ENCODE measurements around the gene NADSYN1. TPM values are rescaled to one million over a fixed set of nuclear protein-coding genes. Genes with fewer than 3 reads are reported as not detected.
A peak's percentile ranks its signal among the peaks of the same experiment; 100 is the strongest.

The NADSYN1 gene
- polyA plus RNA-seq, 1 donor, result 78.4 TPM

DNA sequence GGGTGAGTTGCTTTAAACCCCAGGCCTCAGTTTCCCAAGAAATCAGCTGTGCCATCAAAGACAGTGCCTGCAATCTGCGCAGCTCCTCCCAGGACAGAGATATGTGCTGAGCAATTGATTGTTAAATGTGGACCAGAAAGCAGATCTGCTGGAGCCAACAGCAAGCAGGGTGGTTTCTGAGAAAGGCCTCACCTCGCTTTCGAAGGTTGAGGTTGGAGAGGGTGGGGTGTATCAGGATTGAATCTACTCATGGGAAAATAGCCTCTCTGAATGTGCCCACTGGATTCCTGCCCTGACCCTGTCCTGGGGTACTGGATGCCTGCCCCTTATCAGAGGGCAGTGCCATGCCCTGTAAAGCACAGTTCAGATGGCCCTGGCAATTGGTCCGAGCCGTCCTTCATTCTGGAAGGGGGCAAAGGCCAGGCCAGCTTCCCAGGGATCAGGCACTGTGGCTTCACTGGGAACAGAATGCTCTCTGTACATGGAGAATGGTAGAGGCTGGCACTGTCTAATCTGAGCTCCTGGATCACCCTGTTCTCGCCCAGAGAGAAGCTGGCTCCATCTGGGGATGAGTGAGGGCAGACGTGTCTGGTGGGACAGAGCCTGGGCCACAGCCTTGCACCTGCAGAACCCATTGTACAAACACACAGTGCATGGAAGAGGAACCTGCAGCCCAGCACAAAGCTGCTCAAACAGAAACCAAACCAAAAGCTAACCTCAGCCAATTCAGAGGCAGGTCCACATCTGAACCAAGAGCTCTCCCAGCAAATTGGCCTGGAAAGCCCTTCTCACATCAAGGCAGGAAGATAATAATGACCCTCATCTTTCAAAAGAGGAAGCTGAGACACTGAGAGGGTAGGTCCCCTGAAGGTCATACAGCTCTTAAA, 20.0 kb upstream of the NADSYN1 start:
- DNase-seq, result no peak

- no peak for DNase-seq
Measured at GRCh38 chr11:71433648-71434450, 19.2 kb upstream of the NADSYN1 start.

- no peak for DNase-seq
Measured at GRCh38 chr11:71434576-71435130, 18.4 kb upstream of the NADSYN1 start.

DNA sequence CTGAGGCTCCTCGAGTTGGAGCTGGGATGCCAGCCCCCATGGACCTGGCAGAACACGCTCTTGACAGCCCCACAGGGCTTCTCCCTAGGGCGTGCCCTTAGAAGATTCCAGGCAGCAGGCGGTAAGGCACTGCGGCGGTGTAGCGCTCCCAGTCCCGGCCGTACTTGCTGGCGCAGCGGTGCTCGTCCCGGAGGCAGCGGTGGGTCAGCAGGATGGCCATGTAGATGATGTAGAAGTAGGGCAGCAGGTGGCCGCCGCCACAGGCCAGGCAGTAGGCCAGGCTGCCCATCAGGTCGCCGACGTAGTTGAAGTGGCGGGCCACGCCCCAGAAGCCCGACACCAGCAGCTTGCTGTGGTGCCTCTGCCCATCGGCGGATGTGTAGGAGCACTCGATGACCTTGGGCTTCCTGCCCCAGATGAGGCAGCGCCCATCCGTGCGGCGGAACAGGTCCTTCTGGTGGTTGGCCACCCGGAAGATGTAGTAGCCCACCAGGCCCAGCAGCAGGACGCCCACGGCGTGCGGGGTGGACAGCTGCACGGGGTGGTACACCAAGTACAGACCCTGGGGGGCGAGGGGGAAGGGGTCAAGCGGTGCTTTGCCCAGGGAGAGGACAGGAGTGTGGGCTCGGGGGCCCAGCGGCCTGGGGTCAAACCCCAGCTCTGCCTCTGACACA, 17.6 kb upstream of the NADSYN1 start:
- DNase-seq, result no peak

GRCh38 chr11:71436861-71437260, 16.1 kb upstream of the NADSYN1 start:
- DNase-seq, result no peak

DNA sequence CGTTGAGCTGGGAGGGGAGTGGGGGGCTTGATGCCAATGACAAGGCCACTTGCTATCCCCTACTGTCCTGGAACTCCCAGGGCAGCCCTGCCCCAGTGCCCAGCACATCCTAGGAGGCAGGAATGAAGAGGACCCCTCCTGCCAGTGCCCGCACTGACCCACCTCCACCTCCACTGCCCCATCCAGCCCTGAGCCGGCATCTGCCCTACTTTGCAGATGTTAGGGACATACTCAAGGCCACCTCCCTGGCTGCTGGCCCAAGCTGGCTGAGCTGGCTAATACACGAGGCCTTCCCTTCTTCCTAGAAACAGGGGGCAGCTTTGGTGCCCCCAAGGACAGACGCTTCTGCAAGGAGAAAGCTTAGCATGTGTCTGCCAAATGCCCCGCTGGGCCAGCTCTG, 15.6 kb upstream of the NADSYN1 start:
- no peak for DNase-seq

DNA sequence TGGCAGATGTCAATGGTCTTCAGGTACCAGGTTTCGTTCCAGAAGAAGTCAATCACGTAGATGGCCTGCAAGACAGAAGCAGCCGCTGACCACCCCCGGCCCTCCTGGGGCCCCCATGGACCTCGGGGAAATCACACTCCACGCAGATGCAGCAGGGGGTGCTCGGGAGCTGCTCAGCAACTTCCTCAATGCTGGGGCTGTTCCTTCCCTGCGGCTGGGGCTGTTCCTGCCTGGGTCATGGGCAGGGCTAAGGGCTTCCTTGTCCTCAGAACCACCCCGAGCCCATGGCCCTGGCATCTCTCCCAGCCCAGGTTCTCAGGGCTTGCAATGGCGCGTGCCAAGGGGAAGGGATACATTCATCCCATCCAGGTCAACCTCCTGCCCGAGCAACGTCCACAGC, 15.1 kb upstream of the NADSYN1 start:
- DNase-seq, result no peak

- no peak for DNase-seq
Measured at GRCh38 chr11:71438650-71439049, 14.4 kb upstream of the NADSYN1 start.

- DNase-seq, result no peak
Measured at GRCh38 chr11:71440021-71440755, 12.8 kb upstream of the NADSYN1 start.

DNA sequence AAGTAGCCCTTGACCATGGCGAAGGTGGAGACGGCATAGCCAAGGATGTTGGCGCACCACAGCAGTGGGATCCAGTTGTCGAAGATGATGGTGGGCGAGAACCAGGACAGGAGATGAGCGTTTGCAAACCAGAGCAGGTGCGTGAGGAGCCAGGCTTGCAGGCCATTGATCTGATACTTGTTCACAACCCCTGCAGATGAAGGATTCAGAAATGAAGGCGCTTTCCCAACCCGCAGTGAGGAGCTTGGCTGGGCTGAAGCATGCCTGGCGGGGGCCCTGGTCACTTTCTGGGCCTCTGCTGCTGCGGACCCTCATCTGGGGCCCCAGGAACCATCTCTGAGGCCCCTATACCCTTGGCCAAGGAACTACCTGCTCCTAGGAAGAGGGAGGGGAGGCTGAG, 11.8 kb upstream of the NADSYN1 start:
- DNase-seq, result no peak

DNA sequence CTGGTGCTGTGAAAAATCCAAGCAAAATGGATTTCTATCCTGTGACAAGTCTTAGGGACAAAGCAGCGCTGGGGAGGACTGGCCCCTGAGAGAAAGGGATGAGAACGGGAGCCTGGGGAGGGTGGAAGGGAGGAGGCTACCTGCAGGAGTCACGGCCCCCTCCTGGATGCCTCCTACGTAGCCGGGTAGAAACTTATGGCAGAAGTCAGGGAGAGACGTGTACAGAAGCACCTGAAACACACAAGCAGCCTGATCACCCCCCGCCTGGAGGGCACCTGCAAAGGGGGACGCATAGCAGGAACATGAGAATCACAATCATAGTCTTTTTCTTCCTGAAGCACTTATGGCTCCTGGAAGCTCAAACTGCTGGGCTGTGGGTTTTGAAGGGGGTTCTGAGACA, 10.9 kb upstream of the NADSYN1 start:
- no peak for DNase-seq

- DNase-seq, result no peak
Measured at GRCh38 chr11:71442880-71443279, 10.1 kb upstream of the NADSYN1 start.

- DNase-seq, result no peak
Measured at GRCh38 chr11:71443736-71444445, 9.1 kb upstream of the NADSYN1 start.

DNA sequence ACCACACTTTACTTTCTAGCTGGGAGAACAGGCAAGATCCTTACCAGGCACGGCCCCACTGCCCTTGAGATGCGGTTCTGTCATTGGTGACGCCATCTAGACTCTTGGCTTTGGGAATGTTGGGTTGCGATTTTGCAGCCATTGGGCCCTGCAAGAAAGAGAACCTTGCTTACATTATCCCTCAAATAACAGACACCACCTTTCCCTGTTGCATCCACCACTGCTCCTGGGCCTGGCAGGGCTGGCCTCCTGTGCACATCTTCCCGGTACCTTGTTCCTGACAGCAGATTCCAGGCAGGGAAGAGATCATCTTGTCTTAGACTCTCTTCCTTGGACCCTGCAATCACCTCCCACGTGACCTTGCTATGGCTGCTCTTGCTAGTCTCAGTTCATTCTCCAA, 8.2 kb upstream of the NADSYN1 start:
- DNase-seq, result no peak

DNA sequence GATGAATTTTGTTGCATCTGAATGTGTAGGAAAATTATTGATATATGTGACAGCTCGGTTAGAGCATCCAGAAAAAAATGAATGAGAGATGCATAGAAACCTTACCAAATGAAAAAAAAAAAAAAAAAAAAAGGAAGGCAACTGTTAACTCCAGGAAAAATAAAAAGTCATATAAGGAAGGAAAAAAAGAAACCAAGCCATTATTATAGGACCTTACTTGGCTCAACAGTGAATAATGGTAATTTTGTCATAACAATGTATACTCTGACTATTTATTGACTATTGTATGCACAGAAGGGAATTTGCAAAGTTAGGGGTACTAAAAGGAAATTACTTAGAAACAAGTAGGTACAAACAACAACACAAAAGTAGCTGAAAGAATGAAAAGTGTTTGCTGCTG, 6.9 kb upstream of the NADSYN1 start:
- no peak for DNase-seq

DNA sequence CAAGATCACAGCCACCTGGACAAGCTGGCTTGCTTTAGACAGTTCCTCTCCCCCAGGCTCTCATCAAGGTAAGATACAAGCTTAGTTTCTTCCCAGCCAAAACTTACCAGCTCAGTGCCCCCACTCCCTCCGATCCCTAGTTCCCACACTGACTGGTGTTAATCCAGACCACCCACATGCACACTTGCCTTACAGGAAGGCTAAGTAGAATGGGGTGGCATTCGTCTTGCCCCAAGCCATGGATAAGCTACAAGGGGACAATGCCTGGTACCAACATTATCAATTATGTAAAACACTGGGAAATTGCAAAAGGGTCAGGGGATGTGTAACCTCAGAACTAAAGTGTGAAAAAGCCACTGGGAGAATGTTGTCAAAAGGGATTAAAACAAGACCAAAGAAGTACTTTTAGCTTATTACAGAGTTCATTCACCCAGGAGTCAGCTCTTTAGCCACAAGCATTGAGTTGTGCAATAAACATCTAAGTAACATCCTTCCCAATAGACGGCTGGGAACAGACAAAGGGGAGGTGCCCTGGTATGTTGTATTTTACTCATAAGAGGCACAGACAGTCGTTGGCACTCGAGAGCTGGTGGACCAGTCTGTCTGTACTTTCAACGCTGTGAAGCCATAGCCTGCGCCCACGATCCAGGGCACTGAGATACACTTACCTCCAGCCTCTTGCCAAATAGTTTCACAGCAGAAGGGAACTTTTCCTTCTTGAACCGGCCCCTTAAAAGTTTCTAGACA, 5.9 kb upstream of the NADSYN1 start:
- DNase-seq, result no peak

- DNase-seq, result no peak
Measured at GRCh38 chr11:71447791-71448256, 5.2 kb upstream of the NADSYN1 start.

GRCh38 chr11:71448257-71449171, 4.5 kb upstream of the NADSYN1 start, which contains the start of gene DHCR7:
Gene DHCR7 (minus strand): TSS chr11:71448393. CDS start chr11:71444952, 3,441 bp downstream.
- DNase-seq, result peak; percentile 93

DNA sequence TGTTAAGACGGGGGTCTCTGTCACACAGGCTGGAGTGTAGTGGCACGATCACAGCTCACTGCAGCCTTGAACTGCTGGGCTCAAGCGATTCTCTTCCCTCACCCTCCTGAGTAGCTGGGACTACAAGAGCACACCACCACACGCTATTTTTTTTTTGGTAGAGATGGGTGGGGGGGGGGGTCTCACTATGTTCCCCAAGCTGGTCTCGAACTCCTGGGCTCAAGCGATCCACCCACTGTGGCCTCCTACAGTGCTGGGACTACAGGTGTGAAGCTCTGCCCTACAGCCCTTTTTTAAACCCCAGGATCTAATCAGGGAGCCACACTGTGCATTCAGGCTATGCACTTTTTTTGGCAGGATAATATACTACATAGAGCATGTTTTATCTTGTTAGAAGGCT, 3.4 kb upstream of the NADSYN1 start:
- no peak for DNase-seq
